Choroid plexus epithelial cell (primary cell): ENCODE results near the gene MYLK2.

Source experiments
- DNase-seq: peaks from one replicate; pipeline ENCODE4 v3.0.0-alpha.2; 2010; ENCODE audit warnings: low read depth
- H3K4me3 ChIP-seq: 2 replicates; pipeline ENCODE4 v1.5.1; 2011; ENCODE audit warnings: low read depth, mild to moderate bottlenecking, control low read depth, low read length, moderate library complexity
- CTCF ChIP-seq: conservative IDR thresholded peaks from 2 replicates; pipeline ENCODE4 v1.5.1; 2011; ENCODE audit warnings: low read depth, mild to moderate bottlenecking, control low read depth, inconsistent platforms, low read length, moderate library complexity

Gene MYLK2

DNA sequence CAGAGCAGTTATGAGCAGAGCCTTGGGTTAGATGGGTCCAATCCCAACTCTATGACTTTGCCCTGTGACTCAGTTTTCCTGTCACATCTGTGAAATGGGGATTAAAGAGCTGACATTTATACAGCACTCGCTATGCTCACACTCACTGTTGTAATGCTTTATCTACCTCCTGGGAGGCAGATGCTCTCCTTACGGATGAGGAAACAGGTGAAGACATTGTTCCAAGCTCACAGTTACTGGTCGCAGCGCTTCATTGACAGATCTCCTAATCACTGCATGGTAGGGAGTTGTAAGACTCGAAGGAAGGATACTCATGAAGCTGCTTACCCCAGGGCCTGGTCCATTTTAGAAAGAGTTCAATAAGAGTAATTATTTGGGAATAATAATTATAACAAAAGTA lies 2.9 kb upstream of the MYLK2 start:
- H3K4me3 ChIP-seq: no peak overlapping the region
- no peak for DNase-seq
- TF ChIP-seq CTCF: no peak

DNA sequence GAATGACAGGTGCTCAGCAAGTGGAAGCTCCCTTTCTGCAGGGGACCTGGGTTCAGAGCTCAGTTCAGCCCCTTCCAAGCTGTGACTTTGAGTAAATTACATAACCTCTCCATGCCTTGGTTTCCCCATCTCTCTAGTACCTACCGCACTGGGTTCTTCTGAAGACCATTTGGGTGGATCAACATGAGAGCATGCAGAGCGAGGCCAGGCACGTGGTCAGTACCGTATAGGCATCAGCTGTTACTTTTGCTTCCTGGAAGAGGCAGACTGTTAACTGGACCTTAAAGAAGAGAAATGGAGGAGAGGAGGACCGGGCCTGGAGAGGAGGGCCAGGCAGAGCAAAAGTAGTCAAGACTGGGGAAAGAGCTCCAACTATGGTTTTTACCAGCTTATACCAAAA lies 1.7 kb upstream of the MYLK2 start:
- H3K4me3 ChIP-seq: no peak overlapping the region
- TF ChIP-seq CTCF: no peak
- DNase-seq: no peak

DNA sequence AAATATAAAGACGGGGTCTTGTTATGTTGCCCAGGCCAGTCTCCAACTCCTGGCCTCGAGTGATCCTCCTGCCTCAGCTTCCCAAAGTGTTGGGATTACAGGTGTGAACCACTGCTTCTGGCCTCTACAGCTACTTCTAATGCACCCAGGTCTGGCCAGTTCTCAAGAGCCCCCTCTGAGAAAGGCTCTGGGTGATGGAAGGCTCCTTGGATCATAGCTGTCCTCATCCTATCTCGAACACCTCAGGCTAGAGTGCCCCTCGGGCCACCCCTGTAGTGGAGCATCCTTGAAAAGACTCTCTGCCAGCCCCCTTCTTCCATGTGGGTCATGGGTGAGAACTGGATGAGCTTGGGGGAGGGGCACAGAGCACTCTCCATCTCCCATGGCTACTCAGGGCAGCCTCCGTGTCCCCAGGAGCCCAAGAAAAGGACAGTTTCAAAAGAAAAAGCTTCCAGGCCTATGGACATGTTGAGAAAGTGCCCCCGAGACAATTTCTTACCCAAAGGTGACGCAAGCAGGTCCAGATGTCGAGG lies 714 bp upstream of the MYLK2 start:
- TF ChIP-seq CTCF: no peak
- H3K4me3 ChIP-seq: no peak overlapping the region
- DNase-seq: no peak

- no peak overlapping the region for H3K4me3 ChIP-seq
- TF ChIP-seq CTCF: no peak
- no peak for DNase-seq
These were observed 1.1 kb downstream of the MYLK2 start for GRCh38 chr20:31820228-31820627.

GRCh38 chr20:31821427-31821826 lies 2.3 kb downstream of the MYLK2 start:
- DNase-seq: no peak
- no peak overlapping the region for H3K4me3 ChIP-seq
- TF ChIP-seq CTCF: no peak

- no peak overlapping the region for H3K4me3 ChIP-seq
- peak; percentile 93 for TF ChIP-seq CTCF
- peak; percentile 74 for DNase-seq
These were observed 3.5 kb downstream of the MYLK2 start for GRCh38 chr20:31822421-31823330.
